KG1 (cell line): ENCODE results near the gene PARD6B.
"Not testable (repeated sequence)": the region's sequence is repeated elsewhere in the genome, so short reads cannot be mapped to it uniquely, and the experiment has no call there.

ENCODE experiments used
- DNase-seq: peaks from one replicate; lab custom pipeline; 2025; lab: John Stamatoyannopoulos, UW

Gene PARD6B

DNA sequence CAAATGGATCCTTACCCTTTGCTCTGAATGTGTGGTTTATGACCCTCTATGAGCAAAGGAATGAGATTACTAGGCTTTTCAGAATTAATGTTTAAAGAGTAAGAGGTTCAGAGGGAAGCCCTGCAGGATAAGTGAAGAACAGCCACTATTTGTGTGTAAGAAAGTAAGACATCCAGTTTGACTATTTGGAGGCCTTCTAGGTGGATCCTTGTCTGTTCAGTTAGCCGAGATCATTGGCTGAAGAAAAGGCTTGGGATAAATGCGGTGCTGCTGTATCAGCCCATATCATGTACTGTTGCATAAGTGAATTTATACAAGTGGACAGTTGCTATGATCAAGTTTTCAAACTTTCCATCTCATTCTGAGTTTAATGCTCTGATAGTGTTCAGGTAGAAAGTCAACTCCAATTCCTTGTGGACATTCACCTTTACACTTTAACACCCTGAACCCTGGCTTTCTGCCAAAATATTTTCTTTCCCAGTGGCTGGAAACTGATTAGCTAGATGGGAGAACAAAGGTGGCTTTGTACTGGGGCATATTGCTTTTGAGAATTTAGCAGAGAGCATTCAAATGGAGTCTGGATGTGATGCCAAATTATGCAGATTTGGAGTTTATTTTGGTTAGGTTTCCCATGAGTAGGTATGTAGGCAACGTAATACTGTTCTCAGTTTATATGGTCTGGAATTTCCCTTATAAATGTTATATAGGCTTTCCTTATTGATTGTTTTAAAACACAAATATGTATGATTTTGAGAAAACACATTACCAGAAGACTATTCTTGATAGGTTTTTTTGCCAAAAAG is 15.0 kb downstream of the PARD6B start:
- DNase-seq: no peak

DNA sequence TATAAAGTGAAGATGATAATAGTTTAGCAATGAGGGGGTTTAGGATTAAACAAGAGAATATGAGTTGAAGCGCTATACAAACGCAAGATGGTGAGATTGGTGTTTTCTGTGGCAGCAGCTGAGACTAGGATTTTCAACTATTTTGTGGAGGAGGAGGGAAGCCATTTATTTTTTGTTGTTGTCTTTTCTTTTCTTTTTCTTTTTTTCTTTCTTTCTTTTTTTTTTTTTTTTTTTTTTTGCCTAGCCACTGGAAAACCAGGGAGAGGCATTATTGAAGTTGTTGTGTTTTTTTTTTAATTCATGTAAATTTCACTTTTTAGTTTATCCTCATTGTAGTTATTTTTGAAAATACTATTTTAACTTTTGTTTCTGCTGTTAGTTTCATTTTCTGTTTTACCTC is 15.9 kb downstream of the PARD6B start:
- DNase-seq: no peak

DNA sequence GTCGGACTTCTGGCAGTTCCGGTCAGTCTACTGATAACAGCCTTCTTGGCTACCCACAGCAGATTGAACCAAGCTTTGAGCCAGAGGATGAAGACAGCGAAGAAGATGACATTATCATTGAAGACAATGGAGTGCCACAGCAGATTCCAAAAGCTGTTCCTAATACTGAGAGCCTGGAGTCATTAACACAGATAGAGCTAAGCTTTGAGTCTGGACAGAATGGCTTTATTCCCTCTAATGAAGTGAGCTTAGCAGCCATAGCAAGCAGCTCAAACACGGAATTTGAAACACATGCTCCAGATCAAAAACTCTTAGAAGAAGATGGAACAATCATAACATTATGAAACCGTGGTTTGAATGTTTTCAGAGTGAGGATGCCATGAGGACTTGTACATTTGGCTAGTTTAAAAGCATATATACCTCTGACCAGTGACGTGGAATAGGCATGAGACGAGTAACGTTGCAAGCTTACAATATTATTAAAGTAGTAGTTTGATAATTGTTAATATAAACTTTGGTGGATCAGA is 18.8 kb downstream of the PARD6B start:
- DNase-seq: no peak

DNA sequence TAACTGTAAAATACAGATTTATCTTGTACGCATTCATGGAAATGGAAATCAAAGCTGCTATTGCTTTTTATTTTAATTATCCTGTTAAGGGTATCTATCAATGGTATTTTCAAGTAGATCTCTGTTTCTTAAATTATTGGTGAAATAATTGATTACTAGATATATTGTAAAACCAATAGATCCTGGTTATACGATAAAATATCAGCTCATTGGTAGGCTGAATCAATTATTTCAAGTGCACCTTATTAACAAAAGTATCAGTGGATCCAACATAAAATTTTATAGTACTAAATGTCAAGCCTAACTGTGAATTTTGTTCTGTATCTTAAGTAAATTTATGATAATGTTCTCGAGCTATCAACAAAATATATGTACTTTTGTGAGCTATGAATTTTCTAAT is 21.8 kb downstream of the PARD6B start:
- DNase-seq: no peak

DNA sequence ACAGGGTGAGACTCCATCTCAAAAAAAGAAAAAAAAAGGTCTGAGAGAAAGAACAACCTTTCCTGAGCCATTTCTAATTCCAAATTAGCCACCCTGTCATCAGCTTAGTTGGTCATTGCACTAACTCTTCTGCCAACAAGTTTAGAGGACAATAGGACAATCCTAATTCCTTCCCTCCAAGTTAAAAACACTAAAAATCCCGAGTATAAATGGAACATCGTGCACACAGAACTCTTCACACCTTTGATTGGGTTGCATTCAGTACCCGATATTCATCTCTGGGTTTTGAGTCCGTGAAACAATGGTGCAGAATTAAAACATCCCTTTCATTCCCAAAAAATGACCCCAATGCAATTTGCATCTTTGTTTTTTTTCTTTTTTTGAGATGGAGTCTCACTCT is 23.0 kb downstream of the PARD6B start:
- no peak for DNase-seq

DNA sequence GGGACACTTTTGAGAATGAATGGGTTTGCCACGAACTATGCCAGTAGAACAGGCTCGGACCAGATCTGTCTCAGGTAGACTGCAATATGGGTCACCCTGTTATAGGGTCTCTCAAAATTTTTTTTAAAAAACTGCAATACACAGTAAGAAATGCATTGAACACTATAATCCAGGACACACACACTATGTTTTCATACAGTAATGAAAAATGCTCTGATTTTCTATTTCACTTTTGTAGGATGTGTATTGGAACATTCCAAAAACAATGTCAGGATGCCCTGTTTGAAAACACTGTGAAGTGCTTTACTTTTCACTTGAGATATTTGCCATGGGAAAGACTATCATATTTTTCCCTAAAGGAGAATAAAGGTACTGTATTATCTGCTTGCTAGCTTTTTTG is 25.1 kb downstream of the PARD6B start:
- DNase-seq: no peak

DNA sequence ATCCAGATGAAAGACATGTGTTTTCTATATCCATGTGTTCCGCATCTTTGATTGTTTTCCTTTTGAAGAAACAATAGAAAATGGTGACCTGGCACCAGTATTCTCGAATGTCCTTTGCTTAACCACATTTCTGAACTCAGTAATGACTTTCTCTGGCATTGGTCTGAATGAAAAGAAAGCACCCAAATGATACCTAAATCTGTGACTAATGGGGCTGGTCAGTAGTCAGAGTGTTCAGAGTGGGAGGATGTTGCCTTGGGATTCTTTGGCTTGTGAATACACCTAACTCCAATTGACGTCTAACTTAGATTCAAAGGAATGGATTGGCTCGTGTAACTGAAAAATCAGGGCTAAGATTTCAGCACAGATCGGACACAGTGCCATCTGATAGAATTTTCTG is 27.1 kb downstream of the PARD6B start:
- DNase-seq: no peak

DNA sequence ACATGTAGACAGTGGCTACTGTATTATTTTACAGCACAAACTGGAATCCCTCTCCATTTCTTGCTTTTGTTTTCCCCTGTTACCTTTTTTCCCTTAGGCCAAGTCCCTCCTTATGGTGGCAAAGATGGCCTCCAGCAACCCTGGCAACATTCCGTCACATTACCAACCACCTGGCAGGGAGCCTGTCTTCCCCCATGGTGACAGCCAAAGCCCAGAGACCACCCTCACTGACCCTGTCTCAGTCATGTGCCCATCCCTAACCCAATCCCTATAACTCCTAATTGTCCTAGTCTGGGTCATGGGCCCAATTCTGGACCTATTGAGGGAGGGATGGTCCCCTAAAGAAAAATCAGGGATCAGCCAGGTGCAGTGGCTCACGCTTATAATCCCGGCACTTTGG is 27.6 kb downstream of the PARD6B start:
- no peak for DNase-seq

DNA sequence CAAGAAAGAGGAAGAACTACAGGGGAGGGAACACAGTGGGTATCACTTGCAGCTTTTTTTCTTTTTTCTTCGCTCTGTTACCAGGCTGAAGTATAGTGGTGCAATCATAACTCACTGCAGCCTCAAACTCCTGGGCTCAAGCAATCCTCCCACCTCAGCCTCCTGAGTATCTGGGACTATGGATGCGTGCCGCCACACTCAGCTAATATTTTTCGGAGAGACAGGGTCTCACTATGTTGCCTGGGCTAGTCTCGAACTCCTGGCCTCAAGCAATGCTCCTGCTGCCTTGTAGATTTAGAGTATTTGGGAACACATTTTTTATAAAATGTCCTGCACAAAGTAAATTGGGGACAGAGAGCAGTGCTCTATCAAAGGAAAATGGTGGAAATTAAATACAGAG is 28.3 kb downstream of the PARD6B start:
- DNase-seq: no peak

DNA sequence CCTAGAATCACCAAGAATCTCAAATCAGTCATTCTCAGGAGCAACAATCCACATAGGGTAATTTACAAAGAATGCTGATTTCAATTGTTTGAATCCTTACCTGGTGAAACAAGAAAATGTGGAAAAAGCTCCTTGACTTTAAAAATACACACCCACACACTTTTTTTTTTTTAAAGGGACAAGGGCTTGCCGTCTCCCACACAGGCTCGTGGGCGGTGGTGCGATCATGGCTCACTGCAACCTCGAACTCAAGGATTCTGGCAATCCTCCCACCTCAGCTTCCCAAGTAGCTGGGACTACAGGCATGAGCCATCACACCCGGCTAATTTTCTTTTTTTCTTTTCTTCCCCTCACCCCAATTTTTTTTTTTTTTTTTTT is 30.7 kb downstream of the PARD6B start:
- DNase-seq: no peak

DNA sequence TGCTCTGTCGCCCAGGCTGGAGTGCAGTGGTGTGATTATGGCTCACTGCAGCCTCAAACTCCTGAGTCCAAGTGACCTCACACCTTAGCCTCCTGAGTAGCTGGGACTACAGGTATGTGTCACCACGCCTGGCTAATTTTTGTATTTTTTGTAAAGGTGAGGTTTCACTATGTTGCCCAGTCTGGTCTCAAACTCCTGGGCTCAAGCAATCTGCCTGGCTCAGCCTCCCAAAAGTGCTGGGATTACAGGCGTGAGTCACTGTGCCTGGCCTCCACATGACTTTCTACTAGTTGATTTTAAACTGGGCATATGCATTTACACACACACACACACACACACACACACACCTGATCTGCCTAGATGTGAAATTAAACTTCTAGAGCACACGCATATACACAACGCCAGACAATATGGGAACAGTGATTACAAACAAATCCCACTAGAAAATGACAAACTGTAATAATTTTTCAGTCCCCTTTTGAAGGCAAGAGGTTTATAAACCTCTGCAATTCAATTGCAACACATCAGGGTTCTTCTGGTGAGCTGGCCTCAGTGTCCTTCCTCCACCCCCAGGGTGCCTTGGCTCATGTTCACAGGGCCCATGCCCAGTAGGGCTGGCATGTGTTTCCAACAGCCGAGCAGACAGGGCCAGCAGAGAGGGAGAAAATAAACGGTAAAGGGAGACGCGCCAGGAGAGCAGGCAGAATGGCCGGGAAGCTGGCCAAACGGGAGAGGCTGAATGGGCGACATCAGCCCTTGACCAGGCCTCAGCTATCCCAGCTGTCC is 31.2 kb downstream of the PARD6B start:
- no peak for DNase-seq

DNA sequence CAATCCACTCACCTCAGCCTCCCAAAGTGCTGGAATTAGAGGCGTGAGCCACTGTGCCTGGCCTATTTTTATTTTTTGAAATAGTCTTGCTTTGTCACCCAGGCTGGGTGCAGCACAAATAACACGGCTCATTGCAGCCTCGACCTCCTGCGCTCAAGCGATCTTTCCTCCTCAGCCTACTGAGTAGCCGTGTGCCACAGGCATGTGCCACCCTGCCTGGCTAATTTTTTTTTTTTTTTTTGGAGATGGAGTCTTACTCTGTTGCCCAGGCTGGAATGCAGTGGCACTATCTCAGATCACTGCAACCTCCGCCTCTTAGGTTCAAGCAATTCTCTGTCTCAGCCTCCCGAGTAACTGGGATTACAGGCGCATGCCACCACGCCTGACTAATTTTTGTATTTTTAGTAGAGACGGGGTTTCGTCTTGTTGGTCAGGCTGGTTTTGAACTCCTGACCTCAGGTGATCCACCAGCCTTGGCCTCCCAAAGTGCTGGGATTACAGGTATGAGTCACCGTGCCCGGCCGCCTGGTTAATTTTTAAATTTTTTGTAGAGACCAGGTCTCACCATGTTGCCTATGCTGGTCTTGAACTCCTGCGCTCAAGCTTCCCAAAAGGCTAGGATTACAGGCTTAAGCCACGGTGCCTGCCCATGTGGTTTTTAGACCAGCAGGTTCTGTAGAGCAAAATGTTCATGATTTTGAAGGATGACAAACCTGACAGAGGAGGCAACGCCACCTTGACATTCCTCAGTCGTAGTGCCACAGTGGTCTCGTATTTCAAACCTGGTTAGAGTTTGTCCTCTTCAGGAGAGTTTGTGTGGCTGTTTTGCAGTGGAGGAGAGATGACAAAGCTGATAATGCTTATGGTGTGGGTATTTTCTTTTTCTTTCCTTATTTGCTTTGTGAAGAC is 32.4 kb downstream of the PARD6B start:
- DNase-seq: not testable (repeated sequence)

DNA sequence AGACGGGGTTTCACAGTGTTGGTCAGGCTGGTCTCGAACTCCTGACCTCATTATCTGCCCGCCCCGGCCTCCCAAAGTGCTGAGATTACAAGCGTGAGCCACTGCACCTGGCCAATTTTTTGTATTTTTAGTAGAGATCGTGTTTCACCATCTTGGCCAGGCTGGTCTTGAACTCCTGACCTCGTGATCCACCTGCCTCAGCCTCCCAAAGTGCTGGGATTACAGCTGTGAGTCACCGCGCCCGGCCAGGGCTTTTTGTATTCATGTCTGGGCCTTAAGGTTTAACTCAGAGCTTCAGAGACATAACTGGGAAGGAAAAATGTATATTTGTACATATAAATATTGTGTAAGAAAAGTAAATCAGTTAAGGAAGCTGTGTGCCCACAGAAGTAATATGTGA is 33.9 kb downstream of the PARD6B start:
- DNase-seq: not testable (repeated sequence)

DNA sequence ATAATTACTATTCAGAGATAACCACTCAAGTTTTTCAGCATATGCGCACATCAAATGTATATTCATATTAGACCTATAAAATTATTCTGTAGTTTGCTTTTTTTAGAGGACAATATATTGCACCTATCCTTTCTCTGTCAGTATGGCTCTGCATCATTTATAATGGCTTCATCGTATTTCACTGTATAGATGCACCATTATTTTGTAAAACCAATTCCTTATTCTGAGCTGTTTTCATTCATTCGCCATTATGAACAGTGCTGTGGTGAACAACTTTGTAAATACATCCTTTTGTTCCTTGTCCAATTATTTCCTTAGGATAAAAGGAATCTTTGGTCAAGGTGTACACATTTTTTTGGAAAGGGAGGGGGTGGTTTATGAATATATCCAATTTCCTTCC is 34.3 kb downstream of the PARD6B start:
- DNase-seq: no peak

DNA sequence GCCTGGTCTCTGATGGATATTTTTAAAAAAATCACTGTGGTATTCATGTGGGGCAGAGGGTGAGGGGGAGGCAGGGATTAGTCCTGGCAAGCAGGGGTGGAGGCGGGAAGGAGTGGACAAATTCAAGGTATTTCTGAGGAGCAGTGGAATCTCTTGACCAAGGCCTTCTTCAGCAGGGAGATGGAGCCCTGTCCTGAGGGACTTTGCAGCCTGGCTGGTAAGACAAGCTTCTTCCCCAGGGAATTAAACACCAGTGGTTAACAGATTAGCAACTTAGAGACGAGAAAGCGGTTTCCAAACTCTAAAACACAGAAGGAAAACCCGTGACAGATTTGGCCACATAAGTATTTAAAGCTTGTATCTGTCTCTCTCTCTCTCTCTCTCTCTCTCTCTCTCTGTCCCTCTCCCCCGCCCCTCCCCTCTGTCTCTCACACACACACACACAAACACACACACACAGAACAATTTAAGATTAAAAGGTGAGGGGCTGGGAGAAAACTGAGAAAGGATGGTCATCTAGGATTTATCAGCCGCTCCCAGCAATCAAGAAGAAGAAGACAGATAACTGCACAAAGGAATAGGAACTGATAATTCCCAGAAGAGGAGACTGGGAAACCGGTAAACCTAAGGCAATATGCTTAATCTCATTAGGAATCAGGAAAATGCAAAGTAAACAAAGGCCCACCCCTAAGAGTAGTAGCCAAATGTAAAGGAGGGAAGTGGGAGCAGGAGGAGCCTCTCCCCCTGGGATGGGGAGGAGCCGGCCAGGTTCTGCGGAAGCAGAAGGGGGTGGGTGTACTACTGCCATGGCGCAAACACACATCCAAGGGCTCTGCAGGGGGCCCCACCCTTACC is 35.8 kb downstream of the PARD6B start:
- DNase-seq: not testable (repeated sequence)

DNA sequence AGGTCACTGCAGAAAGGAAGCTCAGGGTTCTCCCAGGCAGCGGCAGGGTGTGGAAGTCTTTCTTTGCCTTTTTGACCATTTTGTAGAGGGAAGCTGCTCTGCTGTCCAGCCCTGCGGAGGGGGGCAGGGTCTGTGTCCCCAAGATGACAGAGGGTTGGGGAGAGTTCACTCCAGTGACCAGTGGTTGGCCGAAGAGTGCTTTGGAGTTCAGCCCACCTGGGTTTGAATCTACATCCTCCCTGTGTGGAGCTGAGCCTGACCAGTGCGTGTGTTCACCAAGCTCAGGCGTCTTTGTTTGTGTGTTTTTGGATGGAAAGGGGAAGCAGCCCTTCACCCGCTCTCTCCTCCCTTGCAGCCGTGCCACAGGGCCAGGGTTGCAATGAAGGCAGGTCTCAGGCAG is 37.6 kb downstream of the PARD6B start:
- not testable (repeated sequence) for DNase-seq

DNA sequence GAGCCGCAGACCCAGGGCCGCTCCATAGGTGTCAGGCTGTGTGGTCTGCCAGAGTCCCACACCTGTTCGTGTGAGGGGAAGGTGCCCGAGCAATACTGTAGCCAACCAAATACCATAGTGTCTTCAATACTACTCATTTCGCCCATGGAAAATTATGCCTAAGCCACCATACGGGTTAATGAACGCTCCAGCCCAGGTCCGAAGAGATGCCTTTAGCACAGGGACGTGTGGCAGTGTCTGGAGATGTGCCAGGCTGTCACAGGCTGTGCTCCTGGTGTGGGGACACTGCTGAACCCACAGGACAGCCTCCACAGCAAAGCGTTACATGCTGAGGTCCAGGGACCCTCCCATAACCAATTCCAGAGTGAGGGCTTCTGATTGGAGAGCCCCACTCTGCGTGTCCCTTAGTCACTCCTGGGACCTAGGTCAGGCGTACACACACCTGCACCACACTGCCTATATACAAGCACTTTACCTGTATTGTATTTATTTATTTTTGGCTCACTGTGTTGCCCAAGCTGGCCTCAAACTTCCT is 38.2 kb downstream of the PARD6B start:
- DNase-seq: not testable (repeated sequence)

DNA sequence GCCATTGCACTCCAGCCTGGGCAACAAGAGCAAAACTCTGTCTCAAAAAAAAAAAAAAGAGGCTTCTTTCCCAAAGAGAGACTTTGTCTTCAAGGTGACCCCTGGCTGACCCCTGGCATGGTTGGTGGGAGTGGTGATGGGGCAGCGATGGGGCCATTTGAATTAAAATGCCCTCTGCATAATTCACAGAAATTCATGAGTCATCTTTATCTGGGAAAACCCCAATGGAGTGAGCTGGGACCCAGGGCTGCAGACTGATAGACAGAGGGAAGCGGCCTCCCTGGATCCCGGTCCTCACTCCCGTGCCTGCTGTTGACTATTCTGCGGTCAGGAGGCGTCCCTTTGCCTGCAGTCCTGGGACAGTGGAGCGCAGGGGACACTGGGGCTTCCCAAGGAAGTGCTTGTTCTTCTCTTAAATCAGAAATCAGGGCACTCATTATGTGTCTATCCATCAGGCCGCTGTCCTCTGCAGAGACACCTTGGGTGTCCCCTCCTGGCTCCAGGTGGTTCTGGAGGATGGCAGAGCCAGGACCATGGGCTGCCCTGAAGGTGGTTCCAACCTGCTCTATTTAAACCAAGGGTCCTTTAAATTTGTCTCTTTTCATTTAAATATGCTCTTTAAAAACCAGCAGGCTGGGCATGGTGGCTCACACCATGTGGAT is 40.2 kb downstream of the PARD6B start:
- not testable (repeated sequence) for DNase-seq

DNA sequence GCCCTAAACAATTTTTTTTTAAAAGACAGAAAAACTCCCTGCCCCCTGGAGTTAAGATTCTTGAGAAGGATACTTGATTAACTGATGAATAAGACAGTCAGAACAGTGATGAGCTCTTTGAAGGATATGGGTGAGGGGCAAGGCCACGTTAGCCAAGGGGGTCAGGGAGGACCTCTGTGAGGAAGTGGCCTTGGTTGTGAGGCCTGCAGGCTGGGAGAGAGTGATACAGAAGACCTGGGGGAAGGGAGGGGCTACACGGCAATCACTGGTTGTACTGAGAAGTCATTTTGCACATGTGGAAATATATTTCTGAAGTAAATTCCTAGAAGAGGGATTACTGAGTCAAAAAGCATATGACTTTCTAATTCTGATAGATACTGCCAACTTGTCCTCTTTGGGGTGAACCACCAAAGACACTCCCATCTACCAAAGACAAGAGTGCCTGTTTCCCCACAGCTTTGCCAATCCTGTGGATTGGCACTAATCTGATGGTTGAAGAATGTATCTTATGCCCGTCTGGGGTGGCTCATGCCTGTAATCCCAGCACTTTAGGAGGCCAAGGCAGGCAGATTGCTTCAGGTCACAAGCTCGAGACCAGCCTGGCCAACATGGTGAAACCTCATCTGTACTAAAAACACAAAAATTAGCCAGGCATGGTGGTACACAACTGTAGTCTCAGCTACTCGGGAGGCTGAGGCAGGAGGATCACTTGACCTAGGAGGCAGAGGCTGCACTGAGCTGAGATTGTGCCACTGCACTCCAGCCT is 41.2 kb downstream of the PARD6B start:
- no peak for DNase-seq

DNA sequence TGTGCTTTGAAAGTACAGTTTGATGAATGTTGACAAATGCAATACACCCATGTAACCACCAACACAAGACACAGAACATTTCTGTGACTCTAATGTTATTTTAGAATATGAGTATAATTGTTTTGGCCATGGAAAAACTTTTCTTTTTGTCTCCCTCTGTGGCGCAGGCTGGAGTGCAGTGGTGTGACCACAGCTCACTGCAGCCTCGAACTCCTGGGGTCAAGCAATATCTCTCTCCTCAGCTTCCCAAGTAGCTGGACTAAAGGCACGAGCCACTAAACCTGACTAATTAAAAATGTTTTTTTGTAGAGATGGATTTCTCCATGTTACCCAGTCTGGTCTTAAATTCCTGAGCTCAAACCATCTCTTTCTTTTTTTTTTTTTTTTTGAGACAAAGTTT is 43.1 kb downstream of the PARD6B start:
- DNase-seq: no peak
